BJ (cell line): ENCODE results near the gene DRC3. TPM values are rescaled to one million over a fixed set of nuclear protein-coding genes. Genes with fewer than 3 reads are reported as not detected.

Source experiments
- CTCF ChIA-PET: fragments of 350-600 bp; formaldehyde crosslinking; extraction: SDS; loops from one replicate; lab custom pipeline; 2021; ENCODE audit warnings: antibody characterized with exemption, inconsistent platforms; lab: Yijun Ruan, JAX
- POLR2A ChIA-PET: fragments of 300-600 bp; sonication (Branson Sonifier 250); formaldehyde crosslinking; extraction: SDS; loops from one replicate; lab custom pipeline; 2021; ENCODE audit warnings: antibody characterized with exemption; lab: Charles Lee
- DNase-seq: peaks from one replicate; pipeline ENCODE4 v3.0.0-alpha.2; 2011; ENCODE audit warnings: low read depth
- H3K27me3 ChIP-seq: 2 replicates; pipeline ENCODE4 v1.6.0; 2011; ENCODE audit warnings: low read length; ENCODE audit not compliant: control insufficient read depth, insufficient read depth
- H3K36me3 ChIP-seq: 2 replicates; pipeline ENCODE4 v1.5.1; 2011; ENCODE audit warnings: low read length; ENCODE audit not compliant: control insufficient read depth, insufficient read depth
- H3K4me3 ChIP-seq: 2 replicates; pipeline ENCODE4 v1.5.1; 2011; ENCODE audit warnings: low read depth, mild to moderate bottlenecking, control low read depth, low read length
- polyA plus RNA-seq: library from polyadenylated mRNA; depleted of rRNA; stranded (reverse); fragments of >200 nt; gene quantifications from 2 replicates; pipeline ENCODE4 v1.2.3, GENCODE V29; 2011
- TF ChIP-seq, protein P1 (sequence below): IDR thresholded peaks from 2 replicates; pipeline ENCODE4 v1.5.1; 2011; ENCODE audit warnings: low read depth, mild to moderate bottlenecking, control low read depth, inconsistent platforms, low read length, moderate library complexity; ENCODE audit not compliant: insufficient read depth

Gene DRC3
- polyA plus RNA-seq, 1 experiment = 1.2 TPM

DNA sequence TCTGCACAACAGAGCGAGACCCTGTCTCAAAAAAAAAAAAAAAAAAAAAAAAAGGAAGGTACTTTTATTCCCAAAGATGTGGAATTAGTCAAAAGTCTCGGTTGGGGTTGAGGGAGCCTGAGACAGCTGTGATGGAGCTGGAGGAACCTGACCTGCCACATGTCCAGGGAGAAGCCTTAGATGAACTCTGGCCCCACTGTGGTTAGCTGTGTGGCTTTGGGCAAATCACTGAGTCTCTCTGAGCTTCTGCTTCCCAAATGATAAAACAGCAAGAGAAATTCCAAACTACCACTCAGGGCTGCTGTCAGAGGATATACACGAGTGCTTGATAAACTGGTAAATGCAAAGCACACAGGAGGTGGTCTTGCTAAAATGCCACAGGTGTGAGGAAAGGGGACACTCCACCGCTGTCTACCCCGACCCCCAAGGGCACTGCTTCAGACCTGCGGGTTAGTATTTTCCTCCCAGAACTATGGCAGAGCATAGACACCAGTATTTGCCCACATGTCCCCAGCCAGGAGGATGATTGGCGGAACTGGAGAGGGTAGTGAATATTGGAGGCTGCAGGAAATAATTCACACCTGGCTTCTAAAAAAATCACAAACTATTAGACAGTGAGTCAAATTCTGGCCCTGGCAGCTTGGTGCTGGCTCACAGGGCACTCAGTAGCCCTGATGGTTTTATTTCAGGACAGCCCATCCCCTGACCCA, 14.7 kb downstream of the DRC3 start:
- POLR2A ChIA-PET = no interaction called here
- TF ChIP-seq, protein P1, sequence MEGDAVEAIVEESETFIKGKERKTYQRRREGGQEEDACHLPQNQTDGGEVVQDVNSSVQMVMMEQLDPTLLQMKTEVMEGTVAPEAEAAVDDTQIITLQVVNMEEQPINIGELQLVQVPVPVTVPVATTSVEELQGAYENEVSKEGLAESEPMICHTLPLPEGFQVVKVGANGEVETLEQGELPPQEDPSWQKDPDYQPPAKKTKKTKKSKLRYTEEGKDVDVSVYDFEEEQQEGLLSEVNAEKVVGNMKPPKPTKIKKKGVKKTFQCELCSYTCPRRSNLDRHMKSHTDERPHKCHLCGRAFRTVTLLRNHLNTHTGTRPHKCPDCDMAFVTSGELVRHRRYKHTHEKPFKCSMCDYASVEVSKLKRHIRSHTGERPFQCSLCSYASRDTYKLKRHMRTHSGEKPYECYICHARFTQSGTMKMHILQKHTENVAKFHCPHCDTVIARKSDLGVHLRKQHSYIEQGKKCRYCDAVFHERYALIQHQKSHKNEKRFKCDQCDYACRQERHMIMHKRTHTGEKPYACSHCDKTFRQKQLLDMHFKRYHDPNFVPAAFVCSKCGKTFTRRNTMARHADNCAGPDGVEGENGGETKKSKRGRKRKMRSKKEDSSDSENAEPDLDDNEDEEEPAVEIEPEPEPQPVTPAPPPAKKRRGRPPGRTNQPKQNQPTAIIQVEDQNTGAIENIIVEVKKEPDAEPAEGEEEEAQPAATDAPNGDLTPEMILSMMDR = no peak
- no peaks in the 10 kb centered on the region for H3K27me3 ChIP-seq
- no peak overlapping the region for H3K4me3 ChIP-seq
- DNase-seq = no peak
- CTCF ChIA-PET = interaction anchor here (1.1 kb wide), 1 partner anchor 96 kb away, joined by 3 read pairs; no protein-coding TSS in a partner anchor
- H3K36me3 ChIP-seq = no peaks in the 10 kb centered on the region

DNA sequence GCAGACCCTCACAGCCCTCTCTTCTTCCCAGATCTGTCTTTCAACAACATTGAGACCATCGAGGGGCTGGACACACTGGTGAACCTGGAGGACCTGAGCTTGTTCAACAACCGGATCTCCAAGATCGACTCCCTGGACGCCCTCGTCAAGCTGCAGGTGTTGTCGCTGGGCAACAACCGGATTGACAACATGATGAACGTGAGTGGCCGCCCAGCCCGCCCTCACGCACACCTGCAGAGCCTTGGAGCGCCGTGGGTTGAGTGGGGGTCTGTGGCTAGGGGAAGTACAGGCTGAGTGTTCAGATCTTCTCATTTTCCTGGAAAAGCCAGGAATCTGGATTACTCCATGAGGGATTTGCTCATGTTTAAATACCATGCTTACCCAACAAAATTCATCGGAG, 15.2 kb downstream of the DRC3 start:
- Histone ChIP-seq H3K36me3 (no peaks in the 10 kb centered on the region), H3K4me3 (no peak overlapping the region), H3K27me3 (no peaks in the 10 kb centered on the region)
- TF ChIP-seq, protein P1 = no peak
- ChIA-PET POLR2A (no interaction called here), CTCF (interaction anchor here (1.1 kb wide), 1 partner anchor 97 kb away, joined by 3 read pairs; no protein-coding TSS in a partner anchor)
- DNase-seq = no peak

DNA sequence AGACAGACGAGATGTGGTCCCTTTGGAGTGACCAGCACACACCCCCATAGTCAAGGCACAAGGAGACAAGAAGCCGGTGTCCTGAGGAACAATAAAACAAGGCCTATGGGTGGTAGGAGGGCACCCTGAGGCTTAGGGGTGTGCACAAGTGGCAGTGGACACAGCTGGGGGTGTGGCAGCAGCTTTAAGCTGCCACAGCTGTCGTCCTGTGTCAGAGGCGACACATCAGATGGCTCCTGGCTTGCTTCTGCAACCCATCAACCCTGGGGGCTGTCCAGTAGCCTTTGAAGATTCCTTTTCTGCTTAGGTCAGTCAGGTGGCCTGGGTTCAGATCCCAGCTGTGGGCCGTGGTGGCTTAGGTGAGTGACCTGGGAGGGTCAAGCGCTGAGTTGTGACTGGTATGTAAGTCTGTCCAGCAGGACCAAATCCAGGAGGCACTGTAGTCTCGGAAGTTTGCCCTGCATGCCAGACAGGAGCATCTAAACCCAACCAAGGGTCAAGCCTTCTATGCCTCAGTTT, 15.8 kb downstream of the DRC3 start:
- CTCF ChIA-PET = no interaction called here
- no peak for DNase-seq
- H3K36me3 ChIP-seq = no peaks in the 10 kb centered on the region
- no peaks in the 10 kb centered on the region for H3K27me3 ChIP-seq
- POLR2A ChIA-PET = no interaction called here
- TF ChIP-seq, protein P1 = no peak
- H3K4me3 ChIP-seq = no peak overlapping the region

DNA sequence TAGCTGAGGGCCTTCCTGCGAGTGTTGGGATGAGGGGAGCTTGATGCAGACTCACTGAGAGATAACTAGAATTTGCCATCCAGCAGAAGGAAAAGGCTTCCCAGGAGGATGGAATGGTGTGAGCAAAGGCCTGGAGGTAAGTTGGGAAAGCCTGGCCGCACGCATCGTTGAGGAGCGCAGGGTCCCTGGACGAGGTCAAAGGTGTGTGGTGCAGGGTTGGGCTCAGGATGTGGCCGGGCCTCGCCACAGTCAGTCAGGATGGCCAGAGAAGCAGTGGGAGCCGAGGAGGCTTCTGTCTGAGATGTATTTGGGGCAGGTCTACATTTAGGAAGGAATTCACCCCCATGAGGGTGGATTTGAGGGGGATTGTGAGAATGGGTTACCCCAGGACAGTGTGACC, 16.4 kb downstream of the DRC3 start:
- TF ChIP-seq, protein P1 = no peak
- Histone ChIP-seq H3K36me3 (no peaks in the 10 kb centered on the region), H3K4me3 (no peak overlapping the region), H3K27me3 (no peaks in the 10 kb centered on the region)
- ChIA-PET CTCF (no interaction called here), POLR2A (no interaction called here)
- DNase-seq = no peak

DNA sequence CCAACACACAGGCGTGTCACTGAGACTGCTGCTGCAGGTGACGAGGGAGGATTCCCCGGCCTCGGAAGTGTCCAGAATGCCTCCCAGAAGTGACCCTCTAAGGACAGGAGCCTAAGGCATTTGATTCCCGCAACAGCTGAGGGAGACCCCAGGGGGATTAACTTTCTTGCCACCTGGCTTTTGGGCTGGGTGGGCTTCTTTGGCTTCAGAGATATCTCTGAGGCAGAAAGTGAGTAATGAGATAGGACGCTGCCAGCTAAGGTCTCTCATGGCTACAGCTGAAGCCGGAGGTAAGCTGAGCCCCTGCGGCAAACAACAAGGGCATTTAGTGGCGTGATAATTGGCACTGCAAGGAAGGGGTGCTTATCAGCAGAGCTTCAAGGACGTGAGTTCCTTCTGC, 17.0 kb downstream of the DRC3 start:
- TF ChIP-seq, protein P1 = no peak
- ChIA-PET CTCF (no interaction called here), POLR2A (no interaction called here)
- no peak overlapping the region for H3K4me3 ChIP-seq
- no peak for DNase-seq
- no peaks in the 10 kb centered on the region for H3K36me3 ChIP-seq
- no peaks in the 10 kb centered on the region for H3K27me3 ChIP-seq
